Trophoblast cell (in vitro differentiated cells and primary cell): ENCODE measurements around the gene COG2.
"Not testable (repeated sequence)": the region's sequence is repeated elsewhere in the genome, so short reads cannot be mapped to it uniquely, and the experiment has no call there.

Experiments used
- DNase-seq, 2 donors: peaks; one replicate each; pipeline ENCODE4 v3.0.0-alpha.2; 2016
- H2AFZ ChIP-seq: 2 replicates; pipeline ENCODE4 v1.6.1; 2013; ENCODE audit warnings: low read length, moderate library complexity, mild to moderate bottlenecking; ENCODE audit not compliant: insufficient read depth, poor library complexity
- H2AK5ac ChIP-seq: 2 replicates; pipeline ENCODE4 v1.6.1; 2013; ENCODE audit warnings: mild to moderate bottlenecking, low read length
- H2BK120ac ChIP-seq: 2 replicates; pipeline ENCODE4 v1.6.1; 2013; ENCODE audit warnings: low read length, mild to moderate bottlenecking, moderate library complexity; ENCODE audit not compliant: insufficient read depth, poor library complexity
- H2BK12ac ChIP-seq: 2 replicates; pipeline ENCODE4 v1.6.1; 2013; ENCODE audit warnings: mild to moderate bottlenecking, low read length, moderate library complexity
- H2BK5ac ChIP-seq: 2 replicates; pipeline ENCODE4 v1.6.1; 2013; ENCODE audit warnings: low read length, low read depth, moderate library complexity, mild to moderate bottlenecking; ENCODE audit not compliant: poor library complexity
- H3K14ac ChIP-seq: 2 replicates; pipeline ENCODE4 v1.6.1; 2013; ENCODE audit warnings: mild to moderate bottlenecking, low read length
- H3K18ac ChIP-seq: 2 replicates; pipeline ENCODE4 v1.6.1; 2013; ENCODE audit warnings: mild to moderate bottlenecking, low read length
- H3K23ac ChIP-seq: 2 replicates; pipeline ENCODE4 v1.6.1; 2013; ENCODE audit warnings: low read length
- H3K27ac ChIP-seq: 2 replicates; pipeline ENCODE4 v1.5.1; 2013; ENCODE audit warnings: low read depth, mild to moderate bottlenecking, inconsistent platforms, low read length, moderate library complexity
- H3K27me3 ChIP-seq: 2 replicates; pipeline ENCODE4 v1.6.1; 2013; ENCODE audit warnings: inconsistent platforms, mild to moderate bottlenecking, low read length, moderate library complexity; ENCODE audit not compliant: insufficient read depth
- H3K36me3 ChIP-seq, 2 experiments: 1 replicate in 1 of 2; 2 replicates in 1 of 2; pipeline ENCODE4 v1.6.1; 2013; ENCODE audit warnings: low read length in 2 of 2, mild to moderate bottlenecking in 2 of 2, moderate library complexity in 1 of 2; ENCODE audit not compliant: insufficient read depth in 2 of 2, control insufficient read depth in 1 of 2
- H3K4ac ChIP-seq: 2 replicates; pipeline ENCODE4 v1.6.1; 2013; ENCODE audit warnings: low read depth, mild to moderate bottlenecking, low read length, moderate library complexity
- H3K4me1 ChIP-seq, 2 experiments: 1 replicate in 1 of 2; 2 replicates in 1 of 2; pipeline ENCODE4 v1.6.1; 2013; ENCODE audit warnings: low read length in 2 of 2, mild to moderate bottlenecking in 2 of 2, moderate library complexity in 1 of 2; ENCODE audit not compliant: insufficient read depth in 2 of 2, control insufficient read depth in 1 of 2
- H3K4me2 ChIP-seq: 2 replicates; pipeline ENCODE4 v1.6.1; 2013; ENCODE audit warnings: inconsistent platforms, mild to moderate bottlenecking, low read length, moderate library complexity
- H3K4me3 ChIP-seq: 2 replicates; pipeline ENCODE4 v1.5.1; 2013; ENCODE audit warnings: mild to moderate bottlenecking, low read depth, low read length, inconsistent platforms
- H3K79me1 ChIP-seq: one replicate; pipeline ENCODE4 v1.6.1; 2013; ENCODE audit warnings: low read length
- H3K79me2 ChIP-seq: 2 replicates; pipeline ENCODE4 v1.6.1; 2013; ENCODE audit warnings: low read length, mild to moderate bottlenecking; ENCODE audit not compliant: control insufficient read depth, insufficient read depth, poor library complexity
- H3K9ac ChIP-seq: 2 replicates; pipeline ENCODE4 v1.6.1; 2013; ENCODE audit warnings: mild to moderate bottlenecking, low read length
- H3K9me3 ChIP-seq: 2 replicates; pipeline ENCODE4 v1.6.1; 2013; ENCODE audit warnings: low read depth, mild to moderate bottlenecking, control low read depth, inconsistent platforms, low read length; ENCODE audit not compliant: insufficient read depth
- H4K12ac ChIP-seq: 2 replicates; pipeline ENCODE4 v1.6.1; 2013; ENCODE audit warnings: low read depth, mild to moderate bottlenecking, low read length, moderate library complexity
- H4K8ac ChIP-seq: 2 replicates; pipeline ENCODE4 v1.6.1; 2013; ENCODE audit warnings: low read depth, mild to moderate bottlenecking, low read length, moderate library complexity
- H4K91ac ChIP-seq: one replicate; pipeline ENCODE4 v1.6.1; 2013; ENCODE audit warnings: low read depth, mild to moderate bottlenecking, low read length, moderate library complexity
- WGBS: extraction: QIAGEN DNeasy Blood & Tissue Kit; methylation state at CpG from one replicate; pipeline ENCODE4 v1.1.7; 2013; ENCODE audit warnings: missing lambda C conversion rate; ENCODE audit not compliant: insufficient read length, insufficient coverage; ENCODE audit errors: extremely low coverage; 5-methylcytosine and 5-hydroxymethylcytosine counted together

Gene COG2

GRCh38 chr1:230656719-230657118, 14.4 kb downstream of the COG2 start:
- not testable (repeated sequence) for DNase-seq, H3K27me3 ChIP-seq, H3K79me1 ChIP-seq, H3K18ac ChIP-seq, H4K8ac ChIP-seq, H2AFZ ChIP-seq, H3K14ac ChIP-seq, H2BK120ac ChIP-seq, H3K79me2 ChIP-seq, H3K4me1 ChIP-seq, H3K27ac ChIP-seq, H3K4me2 ChIP-seq, H4K91ac ChIP-seq, H3K4ac ChIP-seq, H4K12ac ChIP-seq, H3K23ac ChIP-seq, H2BK12ac ChIP-seq, H3K9ac ChIP-seq, H3K36me3 ChIP-seq, H2AK5ac ChIP-seq, H3K9me3 ChIP-seq, H3K4me3 ChIP-seq, H2BK5ac ChIP-seq
- WGBS, result no CpG with 5 or more reads among the region's 1 CpG

GRCh38 chr1:230658103-230658502, 15.8 kb downstream of the COG2 start:
- not testable (repeated sequence) for H3K79me2 ChIP-seq, H3K4me3 ChIP-seq, H3K4me2 ChIP-seq, H4K12ac ChIP-seq, H3K9me3 ChIP-seq, H2BK12ac ChIP-seq, H3K14ac ChIP-seq, H2BK5ac ChIP-seq, H3K27ac ChIP-seq, H3K9ac ChIP-seq, H3K79me1 ChIP-seq, H3K4me1 ChIP-seq, H3K18ac ChIP-seq, H2BK120ac ChIP-seq, H2AK5ac ChIP-seq, H3K36me3 ChIP-seq, H4K91ac ChIP-seq, H3K4ac ChIP-seq, DNase-seq, H2AFZ ChIP-seq, H3K23ac ChIP-seq, H3K27me3 ChIP-seq, H4K8ac ChIP-seq
- no CpG with 5 or more reads among the region's 1 CpG for WGBS

GRCh38 chr1:230658691-230659090, 16.4 kb downstream of the COG2 start:
- no peak overlapping the region for H4K12ac ChIP-seq
- no peak overlapping the region for H2AFZ ChIP-seq
- no peaks in the 10 kb centered on the region for H3K9me3 ChIP-seq
- peaks cover 0 to 5% of the 10 kb centered on the region in 2 experiments for H3K36me3 ChIP-seq
- no peaks in the 10 kb centered on the region for H3K4me1 ChIP-seq
- H4K8ac ChIP-seq, result no peak overlapping the region
- no peak overlapping the region for H2BK12ac ChIP-seq
- H2BK120ac ChIP-seq, result no peak overlapping the region
- WGBS, result no CpG with 5 or more reads among the region's 2 CpGs
- H3K4ac ChIP-seq, result no peak overlapping the region
- no peak overlapping the region for H3K14ac ChIP-seq
- no peak overlapping the region for H3K18ac ChIP-seq
- no peak overlapping the region for H3K27ac ChIP-seq
- no peak for DNase-seq
- no peaks in the 10 kb centered on the region for H3K27me3 ChIP-seq
- no peak overlapping the region for H2AK5ac ChIP-seq
- no peak overlapping the region for H3K4me2 ChIP-seq
- H3K79me2 ChIP-seq, result no peaks in the 10 kb centered on the region
- no peak overlapping the region for H4K91ac ChIP-seq
- H3K4me3 ChIP-seq, result no peak overlapping the region
- no peaks in the 10 kb centered on the region for H3K79me1 ChIP-seq
- no peak overlapping the region for H2BK5ac ChIP-seq
- no peak overlapping the region for H3K23ac ChIP-seq
- no peak overlapping the region for H3K9ac ChIP-seq

- Histone ChIP-seq H3K4ac (no peak overlapping the region), H2AFZ (no peak overlapping the region), H3K4me2 (no peak overlapping the region), H3K79me1 (no peaks in the 10 kb centered on the region), H4K91ac (no peak overlapping the region), H3K27ac (no peak overlapping the region), H3K9ac (no peak overlapping the region), H3K23ac (no peak overlapping the region), H2AK5ac (no peak overlapping the region), H2BK120ac (no peak overlapping the region), H3K79me2 (no peaks in the 10 kb centered on the region), H4K8ac (no peak overlapping the region), H3K9me3 (no peaks in the 10 kb centered on the region), H3K4me1 (no peaks in the 10 kb centered on the region), H3K36me3 (peaks cover 1 to 15% of the 10 kb centered on the region in 2 experiments), H3K18ac (no peak overlapping the region), H3K14ac (no peak overlapping the region), H3K27me3 (no peaks in the 10 kb centered on the region), H4K12ac (no peak overlapping the region), H3K4me3 (no peak overlapping the region), H2BK5ac (no peak overlapping the region), H2BK12ac (no peak overlapping the region)
- no CpG with 5 or more reads among the region's 4 CpGs for WGBS
- DNase-seq, result no peak
These were observed 19.7 kb downstream of the COG2 start for GRCh38 chr1:230661976-230662375.
